SK-N-SH (cell line): Measurements from ENCODE around the gene PIK3R1. TPM values are rescaled to one million over a fixed set of nuclear protein-coding genes. Genes with fewer than 3 reads are reported as not detected.

ENCODE experiments used
- CTCF ChIA-PET: fragments of 300-600, 350-600 bp; formaldehyde crosslinking; extraction: SDS; loops from one replicate; lab custom pipeline; 2021; lab: Yijun Ruan, JAX
- POLR2A ChIA-PET: fragments of 350-600 bp; sonication (Branson Sonifier 250); formaldehyde crosslinking; extraction: SDS; loops from one replicate; lab custom pipeline; 2020; ENCODE audit warnings: antibody characterized with exemption, inconsistent platforms; lab: Yijun Ruan, JAX
- DNase-seq: peaks from one replicate; pipeline ENCODE4 v3.0.0; 2012
- H2AFZ ChIP-seq: fragments of 200-600 bp; sonication (generic); 2 replicates; pipeline ENCODE4 v1.8.1; 2016; ENCODE audit warnings: antibody characterized with exemption, mild to moderate bottlenecking, low read depth
- H3F3A ChIP-seq: fragments of 200-600 bp; sonication (generic); replicated peaks from 2 replicates; pipeline ENCODE3; 2016; ENCODE audit warnings: antibody characterized with exemption, mild to moderate bottlenecking; ENCODE audit not compliant: insufficient read depth
- H3K27ac ChIP-seq, 2 experiments: fragments of 200-500 bp in 1 of 2; fragments of 200-600 bp in 1 of 2; sonication (Bioruptor generic) in 1 of 2; sonication (generic), shearing (Covaris generic) in 1 of 2; 2 replicates each; pipeline versions ENCODE4 v1.5.1 to v1.6.1; 2014 to 2016; ENCODE audit warnings: low read depth in 2 of 2, inconsistent platforms in 1 of 2, low read length in 1 of 2, mild to moderate bottlenecking in 1 of 2, mixed read lengths in 1 of 2
- H3K27me3 ChIP-seq: fragments of 200-600 bp; sonication (generic), shearing (Covaris generic); 2 replicates; pipeline ENCODE4 v1.6.1; 2016; ENCODE audit warnings: mixed run types; ENCODE audit not compliant: insufficient read depth
- H3K36me3 ChIP-seq, 2 experiments: fragments of 200-500 bp in 1 of 2; fragments of 200-600 bp in 1 of 2; sonication (Bioruptor generic) in 1 of 2; sonication (generic) in 1 of 2; replicated peaks in 1 of 2; 2 replicates each; pipeline versions ENCODE3 to v1.5.1; 2014 to 2016; ENCODE audit warnings: low read length in 1 of 2, mild to moderate bottlenecking in 1 of 2; ENCODE audit not compliant: insufficient read depth in 2 of 2, control insufficient read depth in 1 of 2
- H3K4me1 ChIP-seq, 2 experiments: fragments of 200-500 bp in 1 of 2; fragments of 200-600 bp in 1 of 2; sonication (Bioruptor generic) in 1 of 2; sonication (generic), shearing (Covaris generic) in 1 of 2; 2 replicates each; pipeline versions ENCODE4 v1.5.1 to v1.6.1; 2014 to 2016; ENCODE audit warnings: low read depth in 1 of 2, low read length in 1 of 2, mixed run types in 1 of 2; ENCODE audit not compliant: insufficient read depth in 2 of 2, control insufficient read depth in 1 of 2
- H3K4me2 ChIP-seq: fragments of 200-600 bp; sonication (generic), shearing (Covaris generic); 2 replicates; pipeline ENCODE4 v1.6.1; 2017; ENCODE audit warnings: mixed run types
- H3K4me3 ChIP-seq, 2 experiments: fragments of 200-500 bp in 1 of 2; fragments of 200-600 bp in 1 of 2; sonication (Bioruptor generic) in 1 of 2; sonication (generic), shearing (Covaris generic) in 1 of 2; 2 replicates each; pipeline versions ENCODE4 v1.5.1 to v1.8.1; 2014 to 2016; ENCODE audit warnings: low read depth in 2 of 2, inconsistent platforms in 1 of 2, low read length in 1 of 2, mild to moderate bottlenecking in 1 of 2, mixed read lengths in 1 of 2, moderate library complexity in 1 of 2
- H3K79me2 ChIP-seq: fragments of 200-600 bp; sonication (generic); 2 replicates; pipeline ENCODE4 v1.8.1; 2017; ENCODE audit warnings: mild to moderate bottlenecking; ENCODE audit not compliant: insufficient read depth
- H3K9ac ChIP-seq: fragments of 200-600 bp; sonication (generic); 2 replicates; pipeline ENCODE4 v1.6.1; 2017; ENCODE audit warnings: mixed run types
- H3K9me2 ChIP-seq: fragments of 200-600 bp; sonication (generic); 2 replicates; pipeline ENCODE4 v1.6.1; 2017; ENCODE audit warnings: mixed run types
- H3K9me3 ChIP-seq: fragments of 200-600 bp; sonication (generic); 2 replicates; pipeline ENCODE4 v1.6.1; 2017; ENCODE audit warnings: mixed run types, mild to moderate bottlenecking, moderate library complexity
- H4K20me1 ChIP-seq: fragments of 200-600 bp; sonication (generic); 2 replicates; pipeline ENCODE4 v1.6.1; 2017; ENCODE audit warnings: mild to moderate bottlenecking, mixed run types; ENCODE audit not compliant: insufficient read depth
- FOXM1 ChIP-seq: IDR thresholded peaks from 2 replicates; pipeline ENCODE4 v1.4.0; 2012; ENCODE audit warnings: low read depth, mild to moderate bottlenecking
- MXI1 ChIP-seq: IDR thresholded peaks from 2 replicates; pipeline ENCODE4 v1.6.1; 2012; ENCODE audit warnings: mild to moderate bottlenecking, low read depth, low read length, improper control_type of control experiment
- RAD21 ChIP-seq: IDR thresholded peaks from 2 replicates; pipeline ENCODE4 v1.6.1; 2012; ENCODE audit warnings: mild to moderate bottlenecking, low read length
- RFX5 ChIP-seq: IDR thresholded peaks from 2 replicates; pipeline ENCODE4 v1.6.1; 2012; ENCODE audit warnings: mild to moderate bottlenecking, improper control_type of control experiment, low read length
- SIN3A ChIP-seq: IDR thresholded peaks from 2 replicates; pipeline ENCODE4 v1.6.1; 2012; ENCODE audit warnings: low read depth, mild to moderate bottlenecking, low read length, moderate library complexity, borderline replicate concordance
- SMC3 ChIP-seq: IDR thresholded peaks from 2 replicates; pipeline ENCODE4 v1.6.1; 2012; ENCODE audit warnings: low read depth, low read length, improper control_type of control experiment
- TAF1 ChIP-seq: IDR thresholded peaks from 2 replicates; pipeline ENCODE4 v1.6.1; 2012; ENCODE audit warnings: low read depth, mild to moderate bottlenecking, low read length, moderate library complexity, borderline replicate concordance
- TEAD4 ChIP-seq: IDR thresholded peaks from 2 replicates; pipeline ENCODE4 v1.4.0; 2012; ENCODE audit warnings: mild to moderate bottlenecking, borderline replicate concordance; ENCODE audit not compliant: insufficient read depth
- YY1 ChIP-seq: IDR thresholded peaks from 2 replicates; pipeline ENCODE4 v1.4.0; 2012; ENCODE audit warnings: low read depth, mild to moderate bottlenecking
- WGBS: methylation state at CpG from one replicate; pipeline ENCODE4 v1.1.6; 2017; ENCODE audit warnings: low lambda C conversion rate; 5-methylcytosine and 5-hydroxymethylcytosine counted together
- polyA plus RNA-seq, 3 experiments: library from polyadenylated mRNA; depleted of rRNA; stranded (reverse); fragments of >200 nt; gene quantifications; 2 replicates each; pipeline ENCODE4 v1.2.3, GENCODE V29; 2012
- TF ChIP-seq, protein P1 (sequence below): IDR thresholded peaks from 2 replicates; pipeline ENCODE4 v1.4.0; 2012; ENCODE audit warnings: low read depth
- TF ChIP-seq, protein P2 (sequence below): IDR thresholded peaks from 2 replicates; pipeline ENCODE4 v1.4.0; 2012; ENCODE audit warnings: low read depth, borderline replicate concordance
- TF ChIP-seq, protein P3 (sequence below): IDR thresholded peaks from 2 replicates; pipeline ENCODE4; 2012

PIK3R1 gene
- polyA plus RNA-seq, 1 of the 3 experiments (the other 2 are of a cell fraction), result 2.0 TPM

DNA sequence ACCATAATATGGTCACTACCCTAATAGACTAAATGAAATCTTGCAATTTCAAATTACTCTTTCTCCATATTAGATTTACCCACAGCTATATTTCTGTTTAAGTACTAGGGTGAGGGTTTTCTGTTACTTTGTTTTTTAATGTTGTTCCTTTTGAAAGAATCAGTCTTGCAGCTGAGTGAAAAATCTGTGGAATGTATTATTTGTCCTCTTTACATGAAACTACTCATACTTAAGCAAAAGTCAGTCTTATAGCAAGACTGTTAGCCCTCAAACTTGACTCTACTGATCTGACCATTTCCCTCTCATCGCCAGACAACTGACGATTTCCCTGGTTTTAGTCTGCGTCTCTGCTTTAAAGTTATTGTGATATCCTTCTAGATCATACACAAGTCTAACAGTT, 84.0 kb downstream of the PIK3R1 start (continued):
- TF ChIP-seq, protein P1, sequence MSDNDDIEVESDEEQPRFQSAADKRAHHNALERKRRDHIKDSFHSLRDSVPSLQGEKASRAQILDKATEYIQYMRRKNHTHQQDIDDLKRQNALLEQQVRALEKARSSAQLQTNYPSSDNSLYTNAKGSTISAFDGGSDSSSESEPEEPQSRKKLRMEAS, result no peak
- TF ChIP-seq SIN3A (no peak), RAD21 (no peak)
- TF ChIP-seq, protein P2, sequence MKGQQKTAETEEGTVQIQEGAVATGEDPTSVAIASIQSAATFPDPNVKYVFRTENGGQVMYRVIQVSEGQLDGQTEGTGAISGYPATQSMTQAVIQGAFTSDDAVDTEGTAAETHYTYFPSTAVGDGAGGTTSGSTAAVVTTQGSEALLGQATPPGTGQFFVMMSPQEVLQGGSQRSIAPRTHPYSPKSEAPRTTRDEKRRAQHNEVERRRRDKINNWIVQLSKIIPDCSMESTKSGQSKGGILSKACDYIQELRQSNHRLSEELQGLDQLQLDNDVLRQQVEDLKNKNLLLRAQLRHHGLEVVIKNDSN, result no peak

DNA sequence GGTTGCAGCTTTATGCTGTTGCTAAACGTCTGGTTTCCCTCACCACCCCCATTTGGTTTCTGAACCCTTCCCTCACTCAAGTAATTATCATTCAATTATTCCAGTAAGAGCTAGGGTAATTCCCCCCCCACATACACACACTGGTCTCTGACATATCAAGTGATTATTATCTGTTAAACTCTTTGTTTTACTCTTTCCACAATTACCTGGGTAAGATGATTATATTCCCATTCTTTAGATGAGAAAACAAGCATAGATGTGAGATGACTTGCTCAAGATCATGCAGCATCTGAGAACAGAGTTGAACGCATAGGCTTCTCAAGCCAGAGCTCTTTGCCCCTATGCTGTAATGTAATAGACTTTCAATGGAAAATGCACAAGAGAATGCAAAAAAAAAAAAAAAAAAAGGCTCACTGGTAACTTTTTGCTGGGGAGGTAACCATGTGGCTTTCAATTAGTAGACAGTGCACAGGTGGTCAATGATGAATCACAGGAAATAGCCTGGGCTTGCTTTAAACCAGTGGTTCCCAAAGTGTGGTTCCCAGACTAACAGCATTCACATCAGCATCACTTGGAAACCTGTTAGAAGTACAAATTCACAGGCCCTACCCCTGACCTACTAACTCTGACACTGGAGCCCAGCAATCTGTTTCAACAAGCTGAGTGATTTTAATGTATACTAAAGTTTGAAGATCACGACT, 87.6 kb downstream of the PIK3R1 start:
- H3K4me1 ChIP-seq, result peaks cover 0 to 16% of the 10 kb centered on the region in 2 experiments; a peak in 2 of 4 replicates
- DNase-seq, result peak; percentile 20
- H3K27ac ChIP-seq, result peak overlapping the region in 1 of 2 experiments; percentile 62; a peak in 2 of 4 replicates
- no peak overlapping the region for H2AFZ ChIP-seq
- no peaks in the 10 kb centered on the region for H3K27me3 ChIP-seq
- WGBS, result 70% methylated on average over 3 of the region's 3 CpGs
- no peak overlapping the region for H3K4me2 ChIP-seq
- H3K36me3 ChIP-seq, result peaks cover 6 to 23% of the 10 kb centered on the region in 2 experiments
- no peaks in the 10 kb centered on the region for H3K9me3 ChIP-seq
- TF ChIP-seq TEAD4, result no peak
- TF ChIP-seq, protein P1, result no peak
- TF ChIP-seq RAD21, result no peak
- TF ChIP-seq, protein P3, sequence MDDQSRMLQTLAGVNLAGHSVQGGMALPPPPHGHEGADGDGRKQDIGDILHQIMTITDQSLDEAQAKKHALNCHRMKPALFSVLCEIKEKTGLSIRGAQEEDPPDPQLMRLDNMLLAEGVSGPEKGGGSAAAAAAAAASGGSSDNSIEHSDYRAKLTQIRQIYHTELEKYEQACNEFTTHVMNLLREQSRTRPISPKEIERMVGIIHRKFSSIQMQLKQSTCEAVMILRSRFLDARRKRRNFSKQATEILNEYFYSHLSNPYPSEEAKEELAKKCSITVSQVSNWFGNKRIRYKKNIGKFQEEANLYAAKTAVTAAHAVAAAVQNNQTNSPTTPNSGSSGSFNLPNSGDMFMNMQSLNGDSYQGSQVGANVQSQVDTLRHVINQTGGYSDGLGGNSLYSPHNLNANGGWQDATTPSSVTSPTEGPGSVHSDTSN, result no peak
- no peak for TF ChIP-seq SMC3
- TF ChIP-seq MXI1, result no peak
- TF ChIP-seq FOXM1, result no peak
- TF ChIP-seq TAF1, result no peak
- no peak for TF ChIP-seq YY1
- TF ChIP-seq RFX5, result no peak
- TF ChIP-seq, protein P2, result no peak
- H3K9ac ChIP-seq, result no peak overlapping the region
- no peaks in the 10 kb centered on the region for H4K20me1 ChIP-seq
- H3F3A ChIP-seq, result no peaks in the 10 kb centered on the region
- CTCF ChIA-PET, result interaction anchor here (1.2 to 1.7 kb wide), 4 partner anchors 10 to 659 kb away, joined by 3 to 7 read pairs (median 4); no protein-coding TSS in a partner anchor
- H3K79me2 ChIP-seq, result no peaks in the 10 kb centered on the region
- H3K4me3 ChIP-seq, result no peak overlapping the region
- POLR2A ChIA-PET, result interaction anchor here (0.6 kb wide), 2 partner anchors 11 to 17 kb away, joined by 3 read pairs; no protein-coding TSS in a partner anchor
- H3K9me2 ChIP-seq, result no peaks in the 10 kb centered on the region
